ENCODE measurements around the gene RBP3. TPM values are rescaled to one million over a fixed set of nuclear protein-coding genes. Genes with fewer than 3 reads are reported as not detected.

RBP3 gene
- total RNA-seq, 1 experiment from 2014 or later: not detected

DNA sequence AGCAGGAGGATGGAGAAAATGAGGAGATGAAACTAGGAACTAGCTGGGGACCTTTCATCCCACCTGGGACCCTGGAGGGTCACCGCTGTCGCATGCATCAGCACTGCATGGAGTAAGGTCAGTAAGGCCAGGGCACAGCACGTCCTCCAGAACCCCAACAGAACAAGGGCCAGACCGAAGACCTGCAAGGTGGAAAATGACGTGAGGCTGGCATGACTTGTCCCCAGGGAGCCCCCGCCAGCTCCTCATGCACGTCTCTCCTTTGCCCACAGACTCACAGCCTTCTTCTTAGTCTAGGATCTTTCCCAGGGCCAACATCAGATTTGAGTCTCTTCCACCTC is 31.3 kb downstream of the RBP3 start:
- H3K27ac Mint-ChIP-seq: no peak overlapping the region
- H3K4ac ChIP-seq (ENCODE audit: low read depth, low read length): no peak overlapping the region
- DNase-seq: no peak

More for the DNA sequence above, 31.3 kb downstream of the RBP3 start:
- Histone ChIP-seq H2BK20ac (ENCODE audit: low read depth, low read length, poor library complexity, severe bottlenecking) (no peak overlapping the region), H3K79me1 (ENCODE audit: insufficient read depth, low read depth, low read length, poor library complexity, severe bottlenecking) (no peaks in the 10 kb centered on the region), H3K56ac (ENCODE audit: insufficient read length, low read depth, low read length) (no peak overlapping the region), H2BK5ac (ENCODE audit: insufficient read length, low read length) (no peak overlapping the region), H3K9me3 (ENCODE audit: control insufficient read depth, low read depth, low read length) (no peaks in the 10 kb centered on the region), H4K20me1 (ENCODE audit: control insufficient read depth, insufficient read depth, insufficient read length) (no peaks in the 10 kb centered on the region), H4K5ac (ENCODE audit: insufficient read length, low read depth, low read length) (no peak overlapping the region), H2AK5ac (ENCODE audit: insufficient read length, low read length) (no peak overlapping the region), H2BK15ac (ENCODE audit: low read depth, low read length) (no peak overlapping the region), H3K4me2 (ENCODE audit: insufficient read depth, insufficient read length, low read length) (no peak overlapping the region), H2BK120ac (ENCODE audit: low read depth, low read length, poor library complexity, severe bottlenecking) (no peak overlapping the region), H4K8ac (replicated peaks; ENCODE audit: insufficient read length, low read depth, low read length) (no peak overlapping the region), H3K18ac (ENCODE audit: insufficient read length, low read depth, low read length) (no peak overlapping the region), H2AFZ (ENCODE audit: low read length) (no peak overlapping the region), H3K23me2 (ENCODE audit: insufficient read length, low read depth, low read length, poor library complexity, severe bottlenecking) (peaks cover 7% of the 10 kb centered on the region), H3T11ph (ENCODE audit: low read length) (no peak overlapping the region), H4K91ac (ENCODE audit: insufficient read length, low read depth, low read length) (no peak overlapping the region), H3K79me2 (ENCODE audit: insufficient read depth, low read length) (no peaks in the 10 kb centered on the region), H2BK12ac (ENCODE audit: insufficient read length, low read depth, low read length) (no peak overlapping the region), H3K4me1 (ENCODE audit: insufficient read depth, low read length) (peaks cover 2% of the 10 kb centered on the region; the same call in 1 of the 2 replicates), H3K23ac (ENCODE audit: insufficient read length, low read depth, low read length) (no peak overlapping the region), H3K27me3 (ENCODE audit: insufficient read depth, low read length) (no peaks in the 10 kb centered on the region), H3K9ac (ENCODE audit: extremely low read depth, insufficient read length, low read length) (no peak overlapping the region), H3K27ac (ENCODE audit: insufficient read length, low read depth, low read length) (no peak overlapping the region), H3K14ac (ENCODE audit: insufficient read depth, low read length) (no peak overlapping the region)
- H3K4me3 Mint-ChIP-seq: no peak overlapping the region
- H3K36me3 Mint-ChIP-seq (ENCODE audit: insufficient read depth in 1 of 3, low read depth in 3 of 3): no peaks in the 10 kb centered on the region
- no CpG with 5 or more reads among the region's 7 CpGs for WGBS (ENCODE audit: extremely low coverage, insufficient read length, low lambda C conversion rate)
- TF ChIP-seq, protein P1, sequence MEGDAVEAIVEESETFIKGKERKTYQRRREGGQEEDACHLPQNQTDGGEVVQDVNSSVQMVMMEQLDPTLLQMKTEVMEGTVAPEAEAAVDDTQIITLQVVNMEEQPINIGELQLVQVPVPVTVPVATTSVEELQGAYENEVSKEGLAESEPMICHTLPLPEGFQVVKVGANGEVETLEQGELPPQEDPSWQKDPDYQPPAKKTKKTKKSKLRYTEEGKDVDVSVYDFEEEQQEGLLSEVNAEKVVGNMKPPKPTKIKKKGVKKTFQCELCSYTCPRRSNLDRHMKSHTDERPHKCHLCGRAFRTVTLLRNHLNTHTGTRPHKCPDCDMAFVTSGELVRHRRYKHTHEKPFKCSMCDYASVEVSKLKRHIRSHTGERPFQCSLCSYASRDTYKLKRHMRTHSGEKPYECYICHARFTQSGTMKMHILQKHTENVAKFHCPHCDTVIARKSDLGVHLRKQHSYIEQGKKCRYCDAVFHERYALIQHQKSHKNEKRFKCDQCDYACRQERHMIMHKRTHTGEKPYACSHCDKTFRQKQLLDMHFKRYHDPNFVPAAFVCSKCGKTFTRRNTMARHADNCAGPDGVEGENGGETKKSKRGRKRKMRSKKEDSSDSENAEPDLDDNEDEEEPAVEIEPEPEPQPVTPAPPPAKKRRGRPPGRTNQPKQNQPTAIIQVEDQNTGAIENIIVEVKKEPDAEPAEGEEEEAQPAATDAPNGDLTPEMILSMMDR (conservative IDR thresholded peaks at IDR 0.05): no peak
- H3K4me1 Mint-ChIP-seq: peaks cover 28 to 35% of the 10 kb centered on the region in 2 experiments
- no peaks in the 10 kb centered on the region for H3K9me3 Mint-ChIP-seq
- H3K27me3 Mint-ChIP-seq (ENCODE audit: low read depth): peaks cover 26% of the 10 kb centered on the region
